HepG2 (cell line): ENCODE data around the gene AFF2. TPM values are rescaled to one million over a fixed set of nuclear protein-coding genes. Genes with fewer than 3 reads are reported as not detected.

ENCODE experiments used
- ATAC-seq: fragments of 200-7000 bp; cut with Tn5 transposase; 3 replicates; pipeline ENCODE4 v1.9.1; 2020; ENCODE audit warnings: mild to moderate bottlenecking, moderate library complexity
- BruUV-seq: library from RNA; stranded (reverse); fragments of 400-500 nt; replicated peaks from 2 replicates; lab custom pipeline; 2021; lab: Mats Ljungman, UMichigan
- CTCF ChIA-PET: fragments of 300-600 bp; formaldehyde crosslinking; extraction: SDS; loops from one replicate; lab custom pipeline; 2021; ENCODE audit warnings: low total read pairs, inconsistent platforms, low intra/inter-chr PET ratio; lab: Yijun Ruan, JAX
- POLR2A ChIA-PET: fragments of 350-600 bp; sonication (Branson Sonifier 250); formaldehyde crosslinking; loops from one replicate; lab custom pipeline; 2020; ENCODE audit warnings: antibody characterized with exemption, inconsistent platforms; lab: Yijun Ruan, JAX
- DNase-seq: peaks from one replicate; pipeline ENCODE4 v3.0.0-alpha.2; 2015; ENCODE audit warnings: low spot score
- FAIRE-seq: peaks from 3 replicates; lab custom pipeline; 2011; peaks lifted over from hg19 to GRCh38; lab: Jason Lieb, UNC
- H2AFZ ChIP-seq: one replicate; pipeline ENCODE4 v1.6.1; 2011; ENCODE audit warnings: low read length, inconsistent platforms
- H3K27ac ChIP-seq: fragments of 300-600 bp; 3 replicates; pipeline ENCODE4 v1.8.0; 2011; ENCODE audit warnings: mixed run types, mild to moderate bottlenecking, mixed read lengths, low read length, inconsistent platforms; ENCODE audit not compliant: insufficient read depth; ENCODE audit errors: extremely low read length
- H3K27me3 ChIP-seq, 2 experiments: fragments of 200-600 bp in 1 of 2; 2 replicates in 1 of 2; 3 replicates in 1 of 2; pipeline versions ENCODE4 v1.6.0 to v1.8.0; 2011; ENCODE audit warnings: low read length in 2 of 2, mild to moderate bottlenecking in 2 of 2, moderate library complexity in 2 of 2, inconsistent platforms in 1 of 2; ENCODE audit not compliant: insufficient read depth in 2 of 2, control insufficient read depth in 1 of 2
- H3K36me3 ChIP-seq, 2 experiments: fragments of 200-600 bp in 1 of 2; replicated peaks in 1 of 2; 2 replicates in 1 of 2; 3 replicates in 1 of 2; pipeline versions ENCODE4 v1.5.1 to v1.8.0; 2011; ENCODE audit warnings: low read length in 2 of 2, inconsistent platforms in 1 of 2; ENCODE audit not compliant: insufficient read depth in 2 of 2, control insufficient read depth in 1 of 2
- H3K4me1 ChIP-seq: 2 replicates; pipeline ENCODE4 v1.5.1; 2012; ENCODE audit warnings: low read length, inconsistent platforms; ENCODE audit not compliant: insufficient read depth
- H3K4me2 ChIP-seq: 2 replicates; pipeline ENCODE4 v1.6.0; 2011; ENCODE audit warnings: low read depth, low read length, inconsistent platforms
- H3K4me3 ChIP-seq, 3 experiments: fragments of 200-600 bp in 1 of 3; sonication (generic), shearing (Covaris generic) in 1 of 3; replicated peaks in 1 of 3; 2 replicates each; pipeline ENCODE4 v1.5.1; 2011 to 2016; ENCODE audit warnings: low read length in 3 of 3, inconsistent platforms in 2 of 3, low read depth in 2 of 3, mild to moderate bottlenecking in 2 of 3, control low read depth in 1 of 3, mixed read lengths in 1 of 3; ENCODE audit not compliant: insufficient read depth in 1 of 3
- H3K79me2 ChIP-seq: one replicate; pipeline ENCODE4 v1.6.1; 2011; ENCODE audit warnings: low read length, inconsistent platforms; ENCODE audit not compliant: insufficient read depth
- H3K9ac ChIP-seq: 2 replicates; pipeline ENCODE4 v1.6.0; 2011; ENCODE audit warnings: mild to moderate bottlenecking, low read depth, low read length, inconsistent platforms; ENCODE audit not compliant: insufficient read depth
- H3K9me3 ChIP-seq: 2 replicates; pipeline ENCODE4 v1.5.1; 2012; ENCODE audit warnings: mild to moderate bottlenecking, low read length
- H4K20me1 ChIP-seq: 2 replicates; pipeline ENCODE4 v1.6.0; 2011; ENCODE audit warnings: inconsistent platforms, mild to moderate bottlenecking, low read length, moderate library complexity; ENCODE audit not compliant: insufficient read depth
- CCAR2 ChIP-seq: fragments of 200-400 bp; formaldehyde crosslinking; optimal IDR thresholded peaks from 2 replicates; pipeline ENCODE3; 2018; ENCODE audit warnings: low read depth, mild to moderate bottlenecking, low read length, moderate library complexity
- KDM4B ChIP-seq: sonication (generic); formaldehyde crosslinking; IDR thresholded peaks from 2 replicates; pipeline ENCODE4 v1.4.0; 2020; ENCODE audit warnings: missing genetic modification reagents
- KDM6A ChIP-seq: IDR thresholded peaks from 2 replicates; pipeline ENCODE4 v1.6.1; 2016; ENCODE audit warnings: low read depth
- NCOA1 ChIP-seq: sonication (generic); formaldehyde crosslinking; IDR thresholded peaks from 2 replicates; pipeline ENCODE4 v1.9.0; 2021; ENCODE audit warnings: missing genetic modification reagents
- ZNF484 ChIP-seq: sonication (generic); formaldehyde crosslinking; IDR thresholded peaks from 2 replicates; pipeline ENCODE4 v1.5.1; 2020; ENCODE audit warnings: mild to moderate bottlenecking, low read depth, missing genetic modification reagents, borderline replicate concordance
- ZNF549 ChIP-seq: sonication (generic); formaldehyde crosslinking; IDR thresholded peaks from 2 replicates; pipeline ENCODE4 v1.5.0; 2020; ENCODE audit warnings: missing genetic modification reagents
- ZNF570 ChIP-seq: sonication (generic); formaldehyde crosslinking; IDR thresholded peaks from 2 replicates; pipeline ENCODE4 v1.4.0; 2020; ENCODE audit warnings: mild to moderate bottlenecking, missing genetic modification reagents, borderline replicate concordance
- ZNF670 ChIP-seq: sonication (generic); formaldehyde crosslinking; IDR thresholded peaks from 2 replicates; pipeline ENCODE4 v1.8.0; 2022; ENCODE audit warnings: mild to moderate bottlenecking, missing genetic modification reagents, borderline replicate concordance
- ZNF674 ChIP-seq: sonication (generic); formaldehyde crosslinking; IDR thresholded peaks from 2 replicates; pipeline ENCODE4 v1.5.0; 2020; ENCODE audit warnings: low read depth, mild to moderate bottlenecking, missing genetic modification reagents
- WGBS: methylation state at CpG from one replicate; pipeline ENCODE4 v1.1.6; 2017; ENCODE audit warnings: low lambda C conversion rate; 5-methylcytosine and 5-hydroxymethylcytosine counted together
- in situ Hi-C: cut with HindIII; loops from 2 replicates; pipeline ENCODE4 v1.10.0; 2017; ENCODE audit warnings: low pct_unique_long_range_greater_than_20kb; ENCODE audit not compliant: extremely low pct_ligation_motif_present
- intact Hi-C: fragments of 100-400 bp; cut with micrococcal nuclease; formaldehyde crosslinking; loops from one replicate; pipeline ENCODE4 v1.10.0; 2022; ENCODE audit not compliant: unreplicated experiment
- polyA plus RNA-seq, 8 experiments: library from polyadenylated mRNA; depleted of rRNA in 3 of 8; stranded (reverse) in 7 of 8; unstranded in 1 of 8; fragments of >200 nt; fragmentation: Illumina TruSeq in 4 of 8; extraction: Trizol in 4 of 8; gene quantifications; 2 replicates each; pipeline versions ENCODE4 v1.2.1 to v1.2.3, GENCODE V29; 2011 to 2016; ENCODE audit warnings: low read depth in 4 of 8, missing spikeins in 1 of 8, mixed read lengths in 1 of 8; ENCODE audit not compliant: insufficient read depth in 1 of 8
- total RNA-seq, 5 experiments: library from RNA; depleted of rRNA; stranded (reverse); fragments of >200 nt; fragmentation: Illumina TruSeq; extraction: Trizol; gene quantifications; 2 replicates each; pipeline ENCODE4 v1.2.3, GENCODE V29; 2016; ENCODE audit warnings: low read depth in 1 of 5
- TF ChIP-seq, protein P1 (sequence below): sonication (generic); formaldehyde crosslinking; IDR thresholded peaks from 2 replicates; pipeline ENCODE4 v1.8.0; 2022; ENCODE audit warnings: mild to moderate bottlenecking, missing genetic modification reagents, moderate library complexity

Gene AFF2
- total and polyA plus RNA-seq, 2 of the 13 experiments (the other 11 are each of a cell fraction or from before 2014, with no cell fraction given): not detected

DNA sequence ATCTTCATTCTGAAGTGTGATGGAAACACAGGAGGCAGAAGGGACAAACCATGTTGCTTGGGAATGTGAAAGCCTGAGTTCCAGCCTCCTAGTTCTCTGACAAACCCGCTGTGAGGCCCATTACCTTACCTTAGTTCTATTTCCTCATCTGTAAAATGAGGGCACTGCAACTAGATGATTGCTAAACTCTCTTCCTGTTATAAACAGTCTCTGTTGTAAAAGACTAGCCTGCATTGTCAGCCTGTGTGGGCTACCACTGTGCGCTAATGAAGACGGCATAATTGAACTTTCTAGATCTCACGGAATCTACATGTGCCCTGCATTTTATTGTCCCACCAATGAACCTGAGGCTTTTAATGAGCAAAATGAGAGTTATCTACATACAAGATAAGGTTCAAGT lies 147.2 kb downstream of the AFF2 start:
- Histone ChIP-seq H3K9ac (no peak overlapping the region), H3K9me3 (no peaks in the 10 kb centered on the region)
- 77% methylated on average over 3 of the region's 4 CpGs for WGBS
- TF ChIP-seq ZNF549 (CRISPR knock-in tag): no peak
- no peak for TF ChIP-seq ZNF674
- TF ChIP-seq CCAR2: no peak
- TF ChIP-seq ZNF484: no peak
- no peak for TF ChIP-seq ZNF670 (CRISPR knock-in tag)
- no peak for TF ChIP-seq ZNF570
- no peak for TF ChIP-seq NCOA1 (CRISPR knock-in tag)
- no peak for TF ChIP-seq KDM6A (CRISPR knock-in tag)
- TF ChIP-seq KDM4B (CRISPR knock-in tag): no peak
- TF ChIP-seq, protein P1, sequence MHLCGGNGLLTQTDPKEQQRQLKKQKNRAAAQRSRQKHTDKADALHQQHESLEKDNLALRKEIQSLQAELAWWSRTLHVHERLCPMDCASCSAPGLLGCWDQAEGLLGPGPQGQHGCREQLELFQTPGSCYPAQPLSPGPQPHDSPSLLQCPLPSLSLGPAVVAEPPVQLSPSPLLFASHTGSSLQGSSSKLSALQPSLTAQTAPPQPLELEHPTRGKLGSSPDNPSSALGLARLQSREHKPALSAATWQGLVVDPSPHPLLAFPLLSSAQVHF (CRISPR knock-in tag): no peak
- TF ChIP-seq, all 625 proteins: peak for 0
- intact Hi-C loops (no loop called here), in situ Hi-C loops (no loop called here)
- BruUV-seq: no TSS peak
- Histone ChIP-seq H3K79me2 (no peaks in the 10 kb centered on the region), H3K4me3 (no peak overlapping the region), H3K36me3 (no peaks in the 10 kb centered on the region), H3K4me2 (no peak overlapping the region), H3K4me1 (no peaks in the 10 kb centered on the region), H3K27me3 (no peaks in the 10 kb centered on the region), H4K20me1 (no peaks in the 10 kb centered on the region), H2AFZ (no peak overlapping the region), H3K27ac (no peak overlapping the region)
- DNase-seq: no peak
- FAIRE-seq: no peak
- no peak for ATAC-seq
- CTCF ChIA-PET: no interaction called here
- POLR2A ChIA-PET: no interaction called here
